ENCODE measurements around the gene FBXO45. TPM values are rescaled to one million over a fixed set of nuclear protein-coding genes. Genes with fewer than 3 reads are reported as not detected.
A peak's percentile ranks its signal among the peaks of the same experiment; 100 is the strongest.

The FBXO45 gene
- total and polyA plus RNA-seq, 2 of the 13 experiments (the other 11 are each of a cell fraction or from before 2014, with no cell fraction given), result 7.0 to 12.1 TPM

DNA sequence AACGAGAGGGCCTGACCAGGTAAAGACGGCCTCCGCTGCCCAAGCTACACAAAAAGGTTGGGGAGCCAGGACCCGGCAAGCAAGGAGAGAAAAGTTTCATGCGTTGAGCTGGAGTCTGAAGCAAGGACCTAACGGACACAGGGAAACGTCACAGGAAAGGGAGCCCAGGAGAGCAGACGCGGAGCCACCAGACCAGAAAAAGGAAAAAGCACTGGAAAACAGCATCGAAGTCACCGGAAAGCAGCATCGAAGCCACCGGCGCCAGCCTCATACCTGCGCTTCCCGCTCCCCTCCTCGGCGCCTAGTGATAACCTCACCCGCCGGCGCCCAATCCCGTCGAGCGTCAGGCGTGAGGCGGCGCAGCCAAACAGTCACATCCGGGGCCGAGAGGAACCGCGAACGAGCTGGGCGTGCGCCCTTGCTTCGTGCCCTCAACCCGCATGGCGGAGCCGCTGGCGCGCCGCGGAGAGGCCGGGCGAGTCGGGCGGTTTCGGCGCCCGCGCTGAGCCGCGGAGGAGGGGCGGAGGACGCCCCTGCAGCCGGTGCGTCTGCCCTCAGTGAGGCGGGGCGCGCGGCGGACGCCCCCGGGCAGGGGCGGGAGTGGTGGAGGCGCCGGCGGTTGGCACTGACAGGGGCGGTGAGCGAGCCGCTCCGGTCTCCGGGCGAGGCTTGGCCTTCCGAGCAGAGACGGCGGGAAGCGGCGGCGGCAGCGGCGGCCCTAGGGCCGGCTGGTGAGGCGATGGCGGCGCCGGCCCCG lies at the start of gene FBXO45, which contains the start of gene WDR53 (continued):
- TF ChIP-seq, protein P1, sequence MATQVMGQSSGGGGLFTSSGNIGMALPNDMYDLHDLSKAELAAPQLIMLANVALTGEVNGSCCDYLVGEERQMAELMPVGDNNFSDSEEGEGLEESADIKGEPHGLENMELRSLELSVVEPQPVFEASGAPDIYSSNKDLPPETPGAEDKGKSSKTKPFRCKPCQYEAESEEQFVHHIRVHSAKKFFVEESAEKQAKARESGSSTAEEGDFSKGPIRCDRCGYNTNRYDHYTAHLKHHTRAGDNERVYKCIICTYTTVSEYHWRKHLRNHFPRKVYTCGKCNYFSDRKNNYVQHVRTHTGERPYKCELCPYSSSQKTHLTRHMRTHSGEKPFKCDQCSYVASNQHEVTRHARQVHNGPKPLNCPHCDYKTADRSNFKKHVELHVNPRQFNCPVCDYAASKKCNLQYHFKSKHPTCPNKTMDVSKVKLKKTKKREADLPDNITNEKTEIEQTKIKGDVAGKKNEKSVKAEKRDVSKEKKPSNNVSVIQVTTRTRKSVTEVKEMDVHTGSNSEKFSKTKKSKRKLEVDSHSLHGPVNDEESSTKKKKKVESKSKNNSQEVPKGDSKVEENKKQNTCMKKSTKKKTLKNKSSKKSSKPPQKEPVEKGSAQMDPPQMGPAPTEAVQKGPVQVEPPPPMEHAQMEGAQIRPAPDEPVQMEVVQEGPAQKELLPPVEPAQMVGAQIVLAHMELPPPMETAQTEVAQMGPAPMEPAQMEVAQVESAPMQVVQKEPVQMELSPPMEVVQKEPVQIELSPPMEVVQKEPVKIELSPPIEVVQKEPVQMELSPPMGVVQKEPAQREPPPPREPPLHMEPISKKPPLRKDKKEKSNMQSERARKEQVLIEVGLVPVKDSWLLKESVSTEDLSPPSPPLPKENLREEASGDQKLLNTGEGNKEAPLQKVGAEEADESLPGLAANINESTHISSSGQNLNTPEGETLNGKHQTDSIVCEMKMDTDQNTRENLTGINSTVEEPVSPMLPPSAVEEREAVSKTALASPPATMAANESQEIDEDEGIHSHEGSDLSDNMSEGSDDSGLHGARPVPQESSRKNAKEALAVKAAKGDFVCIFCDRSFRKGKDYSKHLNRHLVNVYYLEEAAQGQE (IDR thresholded peaks at IDR 0.05; ENCODE audit: borderline replicate concordance in 1 of 2, low read depth in 1 of 2, low read length in 2 of 2), result no peak; a peak in 1 of 4 replicates
- TF ChIP-seq FUBP1 (CRISPR knock-in tag; IDR thresholded peaks at IDR 0.05; ENCODE audit: borderline replicate concordance), result peak; percentile 53; the same call in 1 of the 2 replicates
- peak; percentile 72; the same call in 1 of the 2 replicates for TF ChIP-seq HNF1B (CRISPR knock-in tag; IDR thresholded peaks at IDR 0.05)
- peak; percentile 50; the same call in 1 of the 2 replicates for TF ChIP-seq ZNF281 (CRISPR knock-in tag; IDR thresholded peaks at IDR 0.05; ENCODE audit: borderline replicate concordance)
- TF ChIP-seq SMC3 (IDR thresholded peaks at IDR 0.05; ENCODE audit: low read length), result no peak
- no peak for TF ChIP-seq ZNF7 (CRISPR knock-in tag; IDR thresholded peaks at IDR 0.05)
- TF ChIP-seq KDM5B (CRISPR knock-in tag; IDR thresholded peaks at IDR 0.05; ENCODE audit: borderline replicate concordance), result peak; percentile 66; the same call in 1 of the 2 replicates
- peak; percentile 96 for TF ChIP-seq MXD4 (CRISPR knock-in tag; IDR thresholded peaks at IDR 0.05)
- no peak for TF ChIP-seq CCAR2 (optimal IDR thresholded peaks at IDR 0.05; ENCODE audit: low read depth, low read length)
- no peak for TF ChIP-seq IRF1 (CRISPR knock-in tag; IDR thresholded peaks at IDR 0.05; ENCODE audit: low read depth)
- no peak for TF ChIP-seq MTERF4 (CRISPR knock-in tag; IDR thresholded peaks at IDR 0.05)
